ENCODE data around the gene RERE.

RERE gene

DNA sequence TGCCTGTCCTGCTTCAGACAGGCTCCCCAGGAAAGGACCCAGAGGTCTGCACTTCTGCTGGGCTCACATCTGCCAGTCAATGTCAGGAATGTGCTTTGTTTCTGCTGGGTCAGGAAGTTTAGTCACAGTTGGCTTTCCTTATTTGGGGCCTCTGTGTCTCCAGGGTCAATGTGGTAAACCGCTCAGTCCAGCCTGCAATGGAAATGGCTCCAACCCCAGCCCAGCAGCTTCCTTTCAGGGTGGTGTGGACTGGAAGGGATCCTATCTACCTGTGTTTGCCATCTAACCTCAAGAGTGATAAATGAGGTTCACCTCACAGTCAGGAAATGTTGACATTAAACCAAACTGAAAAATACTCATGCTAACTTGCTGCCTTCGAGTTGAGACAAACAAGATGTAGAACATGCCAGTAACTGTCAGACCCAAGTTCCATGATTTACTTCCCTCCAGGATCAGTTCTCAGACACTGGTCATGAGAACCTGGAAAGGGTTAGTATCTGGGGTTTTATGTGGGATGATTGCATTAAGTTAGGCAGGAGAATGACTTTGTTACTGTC is 40.8 kb upstream of the RERE start:
- TF ChIP-seq FEZF1 (tag by site-specific recombination; IDR thresholded peaks at IDR 0.05) (no peak), ZNF366 (tag by site-specific recombination; conservative IDR thresholded peaks at IDR 0.05) (no peak), GLIS1 (tag by site-specific recombination; IDR thresholded peaks at IDR 0.05) (no peak), ZNF600 (tag by site-specific recombination; IDR thresholded peaks at IDR 0.05) (peak; percentile 26; the same call in 1 of the 2 replicates)
- no peak overlapping the region for H3K27ac ChIP-seq (ENCODE audit: extremely low read depth, low read depth, low read length)
- POLR2A ChIA-PET: interaction anchor here (1.2 to 2.8 kb wide), 4 partner anchors 9 to 21 kb away, joined by 3 to 10 read pairs (median 6); partner anchors contain the start of gene ENO1
- H3K9me3 ChIP-seq (ENCODE audit: control insufficient read depth, insufficient read depth, low read depth, low read length): no peaks in the 10 kb centered on the region
- H3K36me3 ChIP-seq (ENCODE audit: control insufficient read depth in 2 of 2, insufficient read depth in 1 of 2, low read length in 2 of 2): peaks cover 31 to 60% of the 10 kb centered on the region in 2 experiments
- CTCF ChIA-PET: interaction anchor here (1.0 to 5.0 kb wide), 5 partner anchors 9 to 279 kb away, joined by 3 to 43 read pairs (median 4); no protein-coding TSS in a partner anchor
- H3K4me3 ChIP-seq (ENCODE audit: low read depth, low read length): no peak overlapping the region
- H3K4me1 ChIP-seq (ENCODE audit: control insufficient read depth, insufficient read depth, low read length): no peaks in the 10 kb centered on the region

DNA sequence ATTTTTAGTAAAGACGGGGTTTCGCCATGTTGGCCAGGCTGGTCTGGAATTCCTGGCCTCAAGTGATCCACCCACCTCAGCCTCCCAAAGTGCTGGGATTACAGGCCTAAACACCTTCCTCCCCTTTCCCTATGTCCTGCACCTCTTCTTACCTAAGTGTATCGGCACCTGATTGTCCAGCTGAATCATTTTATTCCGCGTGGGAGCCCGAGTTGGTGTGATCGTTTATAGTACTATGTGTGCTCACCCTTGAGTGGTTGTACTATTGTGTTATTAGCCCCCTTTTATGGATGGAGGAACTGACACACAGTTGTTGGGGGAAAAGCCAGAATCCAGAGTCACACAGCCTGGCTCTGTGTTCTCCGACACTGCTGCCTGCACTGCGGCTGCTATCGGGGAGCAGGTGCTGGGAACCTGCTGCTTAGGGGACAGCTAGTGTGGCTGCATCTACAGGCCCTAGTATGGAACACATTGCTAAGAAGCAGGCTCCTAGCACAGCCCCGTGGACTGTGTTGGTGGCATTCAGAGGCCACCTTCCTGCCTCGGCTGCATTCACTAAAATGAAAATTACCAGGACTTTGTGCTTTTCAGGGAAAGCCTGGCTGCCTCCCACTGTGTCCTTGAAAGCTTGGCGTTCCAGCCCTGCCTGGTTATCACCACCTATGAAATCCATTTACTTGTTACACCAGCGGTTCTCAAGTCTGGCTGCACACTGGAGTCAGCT is 39.4 kb upstream of the RERE start:
- ChIA-PET POLR2A (interaction anchor here (1.2 to 1.4 kb wide), 2 partner anchors 8 to 18 kb away, joined by 3 to 5 read pairs; no protein-coding TSS in a partner anchor), CTCF (interaction anchor here (0.6 to 5.0 kb wide), 6 partner anchors 8 to 295 kb away, joined by 3 to 43 read pairs (median 3); no protein-coding TSS in a partner anchor)
- Histone ChIP-seq H3K4me3 (ENCODE audit: low read depth, low read length) (no peak overlapping the region), H3K4me1 (ENCODE audit: control insufficient read depth, insufficient read depth, low read length) (no peaks in the 10 kb centered on the region), H3K36me3 (ENCODE audit: control insufficient read depth in 2 of 2, insufficient read depth in 1 of 2, low read length in 2 of 2) (peaks cover 27 to 47% of the 10 kb centered on the region in 2 experiments), H3K27ac (ENCODE audit: extremely low read depth, low read depth, low read length) (no peak overlapping the region), H3K9me3 (ENCODE audit: control insufficient read depth, insufficient read depth, low read depth, low read length) (no peaks in the 10 kb centered on the region)
- TF ChIP-seq ZNF600 (tag by site-specific recombination; IDR thresholded peaks at IDR 0.05) (peak; percentile 88), ZNF776 (tag by site-specific recombination; IDR thresholded peaks at IDR 0.05; ENCODE audit: borderline replicate concordance) (no peak), ZSCAN30 (tag by site-specific recombination; IDR thresholded peaks at IDR 0.05) (0 out of 2 replicates have a peak, but pooled peaks have one; percentile 43), ZNF354C (tag by site-specific recombination; IDR thresholded peaks at IDR 0.05; ENCODE audit: borderline replicate concordance, low read depth) (no peak), ZNF10 (tag by site-specific recombination; IDR thresholded peaks at IDR 0.05) (peak; percentile 68; the same call in 1 of the 2 replicates), OSR2 (tag by site-specific recombination; IDR thresholded peaks at IDR 0.05) (no peak), KLF10 (tag by site-specific recombination; IDR thresholded peaks at IDR 0.05) (no peak)

DNA sequence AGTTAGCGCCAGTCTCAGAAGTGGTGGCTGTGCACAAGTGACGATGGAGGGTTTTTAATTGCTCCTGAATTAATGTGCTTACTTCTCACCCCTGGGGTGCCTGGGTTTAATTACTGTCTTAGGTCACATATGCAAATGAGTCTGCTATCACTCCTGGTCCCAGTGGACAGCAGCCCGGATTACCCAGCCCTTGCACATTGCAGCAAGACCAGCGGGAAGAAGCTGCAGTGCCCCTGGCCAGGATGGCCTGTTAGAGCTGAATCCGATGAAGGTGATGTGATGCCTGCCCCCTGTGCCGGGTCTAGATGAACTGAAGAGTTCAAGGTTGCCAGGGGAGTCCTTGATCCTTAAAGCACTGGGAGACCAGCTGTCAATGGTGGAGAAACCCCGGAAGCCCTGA is 36.8 kb upstream of the RERE start:
- no peak overlapping the region for H3K4me3 ChIP-seq (ENCODE audit: low read depth, low read length)
- peaks cover 7 to 26% of the 10 kb centered on the region in 2 experiments; a peak in 2 of 3 replicates for H3K36me3 ChIP-seq (ENCODE audit: control insufficient read depth in 2 of 2, insufficient read depth in 1 of 2, low read length in 2 of 2)
- POLR2A ChIA-PET: interaction anchor here (0.5 kb wide), 1 partner anchor 12 kb away, joined by 5 read pairs; no protein-coding TSS in a partner anchor

DNA sequence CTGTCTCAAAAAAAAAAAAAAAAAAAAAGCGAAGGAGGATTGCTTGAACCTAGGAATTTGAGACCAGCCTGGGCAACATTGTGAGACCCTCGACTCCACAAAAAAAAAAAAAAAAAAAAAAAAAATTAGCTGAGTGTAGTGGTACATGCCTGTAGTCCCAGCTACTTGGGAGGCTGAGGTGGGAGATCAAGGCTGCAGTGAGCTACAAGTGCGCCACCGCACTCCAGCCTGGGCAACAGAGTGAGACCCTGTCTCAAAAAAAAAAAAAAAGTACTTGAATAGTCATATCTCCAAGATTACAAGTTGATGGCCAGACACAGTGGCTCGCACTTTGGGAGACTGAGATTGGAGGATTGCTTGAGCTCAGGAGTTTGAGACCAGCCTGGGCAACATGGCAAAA is 33.6 kb upstream of the RERE start:
- H3K4me3 ChIP-seq (ENCODE audit: low read depth, low read length): no peak overlapping the region
- POLR2A ChIA-PET: interaction anchor here (0.7 to 1.0 kb wide), 4 partner anchors 33 to 419 kb away, joined by 3 to 7 read pairs (median 6); partner anchors contain the start of gene RERE
- peak; percentile 57; the same call in 1 of the 2 replicates for TF ChIP-seq ZNF121 (tag by site-specific recombination; IDR thresholded peaks at IDR 0.05)
- TF ChIP-seq ZNF600 (tag by site-specific recombination; IDR thresholded peaks at IDR 0.05): no peak

More for the DNA sequence above, 36.8 kb upstream of the RERE start:
- TF ChIP-seq ZNF747 (tag by site-specific recombination; IDR thresholded peaks at IDR 0.05) (no peak), BCL11B (tag by site-specific recombination; IDR thresholded peaks at IDR 0.05; ENCODE audit: low read depth) (no peak), ZNF350 (tag by site-specific recombination; IDR thresholded peaks at IDR 0.05) (no peak), PRDM1 (tag by site-specific recombination; IDR thresholded peaks at IDR 0.05) (no peak), ZNF623 (tag by site-specific recombination; IDR thresholded peaks at IDR 0.05) (no peak), ZNF23 (tag by site-specific recombination; IDR thresholded peaks at IDR 0.05; ENCODE audit: borderline replicate concordance) (no peak), ZNF394 (tag by site-specific recombination; IDR thresholded peaks at IDR 0.05; ENCODE audit: borderline replicate concordance) (no peak), ZNF133 (tag by site-specific recombination; IDR thresholded peaks at IDR 0.05) (no peak), ZNF211 (tag by site-specific recombination; IDR thresholded peaks at IDR 0.05; ENCODE audit: low read depth) (no peak), ZNF221 (tag by site-specific recombination; IDR thresholded peaks at IDR 0.05; ENCODE audit: borderline replicate concordance) (no peak), ZNF324 (tag by site-specific recombination; IDR thresholded peaks at IDR 0.05) (no peak)
- H3K4me1 ChIP-seq (ENCODE audit: control insufficient read depth, insufficient read depth, low read length): no peaks in the 10 kb centered on the region
- no peaks in the 10 kb centered on the region for H3K9me3 ChIP-seq (ENCODE audit: control insufficient read depth, insufficient read depth, low read depth, low read length)
- no peak overlapping the region for H3K27ac ChIP-seq (ENCODE audit: extremely low read depth, low read depth, low read length)
- CTCF ChIA-PET: no interaction called here

More for the DNA sequence above, 33.6 kb upstream of the RERE start:
- no peaks in the 10 kb centered on the region for H3K9me3 ChIP-seq (ENCODE audit: control insufficient read depth, insufficient read depth, low read depth, low read length)
- no peaks in the 10 kb centered on the region for H3K36me3 ChIP-seq (ENCODE audit: control insufficient read depth in 2 of 2, insufficient read depth in 1 of 2, low read length in 2 of 2)
- H3K4me1 ChIP-seq (ENCODE audit: control insufficient read depth, insufficient read depth, low read length): 0 out of 2 replicates have a peak, but pooled peaks cover 2% of the 10 kb centered on the region
- no peak overlapping the region for H3K27ac ChIP-seq (ENCODE audit: extremely low read depth, low read depth, low read length)
- CTCF ChIA-PET: interaction anchor here (0.6 to 3.2 kb wide), 6 partner anchors 69 to 213 kb away, joined by 3 to 28 read pairs (median 4); no protein-coding TSS in a partner anchor

Data from HEK293 (cell line).